ENCODE data around the gene SNED1.

SNED1 gene

GRCh38 chr2:241066171-241066892 is 67.9 kb downstream of the SNED1 start:
- TF ChIP-seq CTCF (IDR thresholded peaks at IDR 0.05; ENCODE audit: control insufficient read depth, insufficient read depth, low read depth, low read length, missing control alignments), result no peak

DNA sequence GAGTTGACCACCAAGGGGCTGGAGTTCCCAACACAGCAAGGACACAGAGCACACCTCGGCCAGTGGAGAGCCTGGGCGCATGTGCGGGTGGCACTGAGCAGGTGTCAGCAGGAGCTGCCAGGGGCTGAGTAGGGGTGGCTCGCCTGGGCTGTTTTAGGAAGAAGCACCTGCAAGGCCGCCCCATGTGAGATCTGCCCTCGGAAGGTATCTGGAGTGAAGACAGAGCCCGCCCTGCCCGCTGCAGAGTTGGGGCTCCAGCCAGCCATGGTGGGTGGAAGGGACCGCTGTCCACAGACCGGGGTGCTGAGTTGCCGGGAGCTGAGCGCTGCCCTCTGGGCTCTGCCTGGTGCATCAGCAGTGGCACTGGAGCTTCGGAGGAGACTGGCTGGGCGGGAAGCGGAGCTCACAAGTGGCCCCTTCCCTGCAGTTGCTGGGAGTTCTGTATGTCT is 68.5 kb downstream of the SNED1 start:
- no peak overlapping the region for H3K4me3 ChIP-seq (ENCODE audit: control insufficient read depth, low read depth, low read length)
- DNase-seq (ENCODE audit: low read depth), result no peak
- TF ChIP-seq CTCF (IDR thresholded peaks at IDR 0.05; ENCODE audit: control insufficient read depth, insufficient read depth, low read depth, low read length, missing control alignments), result peak; percentile 22

More at GRCh38 chr2:241066171-241066892, 67.9 kb downstream of the SNED1 start:
- H3K4me3 ChIP-seq (ENCODE audit: control insufficient read depth, low read depth, low read length), result no peak overlapping the region
- DNase-seq (ENCODE audit: low read depth), result no peak

- no peak for DNase-seq (ENCODE audit: low read depth)
- TF ChIP-seq CTCF (IDR thresholded peaks at IDR 0.05; ENCODE audit: control insufficient read depth, insufficient read depth, low read depth, low read length, missing control alignments), result no peak
- no peak overlapping the region for H3K4me3 ChIP-seq (ENCODE audit: control insufficient read depth, low read depth, low read length)
Measured at GRCh38 chr2:241067501-241068135, 69.2 kb downstream of the SNED1 start.

DNA sequence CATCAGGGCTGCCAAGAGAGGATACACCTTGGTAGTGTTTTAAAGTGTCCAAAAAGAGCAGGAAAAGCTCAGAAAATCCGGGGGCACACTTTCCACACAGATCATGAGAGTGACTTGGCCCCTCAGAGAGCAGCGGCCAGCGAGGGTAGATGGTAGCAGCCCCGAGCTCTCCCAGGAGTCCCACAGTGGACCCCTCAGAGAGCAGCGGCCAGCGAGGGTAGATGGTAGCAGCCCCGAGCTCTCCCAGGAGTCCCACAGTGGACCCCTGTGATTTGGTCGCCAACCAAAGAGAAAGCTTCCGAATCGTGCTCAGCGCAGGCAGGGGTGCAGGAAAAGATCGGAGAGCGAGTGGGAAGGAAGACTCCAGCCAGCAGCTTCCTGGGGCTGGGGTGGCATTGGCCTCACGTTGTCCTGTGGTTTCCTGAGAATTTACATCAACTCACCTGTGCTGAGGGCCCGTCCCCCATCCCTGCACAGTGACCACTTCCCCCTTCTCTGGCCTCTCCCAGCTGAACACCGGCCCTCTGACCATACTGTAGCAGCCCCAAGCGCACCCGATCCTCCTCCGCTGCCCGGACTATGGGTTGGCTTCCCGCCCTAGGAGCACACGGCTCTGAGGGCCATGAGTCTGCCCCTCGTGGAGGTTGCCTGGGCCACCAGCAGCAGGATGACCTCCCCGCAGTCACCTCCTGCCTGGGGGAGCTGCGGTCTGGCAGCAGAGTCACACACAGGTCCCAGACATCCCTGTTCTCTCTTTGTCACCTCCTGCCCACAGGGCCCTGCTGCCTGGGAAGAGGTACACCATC is 69.9 kb downstream of the SNED1 start:
- DNase-seq (ENCODE audit: low read depth), result no peak
- no peak for TF ChIP-seq CTCF (IDR thresholded peaks at IDR 0.05; ENCODE audit: control insufficient read depth, insufficient read depth, low read depth, low read length, missing control alignments)
- no peak overlapping the region for H3K4me3 ChIP-seq (ENCODE audit: control insufficient read depth, low read depth, low read length)

DNA sequence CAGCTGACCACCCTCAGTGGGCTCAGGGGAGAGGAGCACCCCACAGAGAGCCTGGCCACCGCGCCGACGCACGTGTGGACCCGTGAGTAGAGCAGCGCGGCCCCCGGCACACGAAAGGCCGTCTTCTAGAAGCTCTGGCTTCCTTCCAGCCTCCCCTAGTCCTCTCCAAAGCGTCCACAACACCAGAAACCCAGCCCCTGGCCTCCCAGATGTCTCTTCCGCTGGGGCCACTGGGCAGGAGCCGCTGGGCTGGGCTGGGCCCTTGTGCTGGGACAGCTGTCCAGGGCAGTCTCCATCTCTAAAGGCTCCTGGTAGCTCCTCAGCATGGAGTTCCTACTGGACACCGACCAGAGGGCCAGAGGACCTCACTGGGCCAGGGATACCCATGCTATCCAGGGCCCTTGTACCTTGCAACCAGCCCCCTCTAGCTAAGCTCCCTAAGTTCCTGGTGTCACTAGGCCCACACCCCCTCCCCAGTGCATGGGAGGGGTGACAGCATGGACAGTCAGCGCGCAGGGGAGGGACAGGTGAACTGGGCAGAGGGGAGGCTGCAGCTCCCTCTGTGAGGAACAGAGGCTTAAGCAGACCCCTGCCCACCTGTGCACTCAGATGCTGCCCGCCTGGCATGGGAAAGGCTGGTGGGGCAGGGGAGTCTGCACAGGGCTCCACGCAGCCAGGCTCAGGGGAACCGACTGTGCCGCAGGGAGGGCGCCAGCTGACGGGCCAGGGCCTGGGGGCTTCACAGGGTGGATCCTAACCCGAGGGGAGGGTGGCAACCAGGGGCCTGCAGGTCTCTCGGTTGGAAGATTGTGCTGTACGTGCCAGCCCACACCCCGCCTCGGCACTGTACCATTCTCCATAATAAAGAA is 70.8 kb downstream of the SNED1 start:
- TF ChIP-seq CTCF (IDR thresholded peaks at IDR 0.05; ENCODE audit: control insufficient read depth, insufficient read depth, low read depth, low read length, missing control alignments), result no peak
- DNase-seq (ENCODE audit: low read depth), result no peak

DNA sequence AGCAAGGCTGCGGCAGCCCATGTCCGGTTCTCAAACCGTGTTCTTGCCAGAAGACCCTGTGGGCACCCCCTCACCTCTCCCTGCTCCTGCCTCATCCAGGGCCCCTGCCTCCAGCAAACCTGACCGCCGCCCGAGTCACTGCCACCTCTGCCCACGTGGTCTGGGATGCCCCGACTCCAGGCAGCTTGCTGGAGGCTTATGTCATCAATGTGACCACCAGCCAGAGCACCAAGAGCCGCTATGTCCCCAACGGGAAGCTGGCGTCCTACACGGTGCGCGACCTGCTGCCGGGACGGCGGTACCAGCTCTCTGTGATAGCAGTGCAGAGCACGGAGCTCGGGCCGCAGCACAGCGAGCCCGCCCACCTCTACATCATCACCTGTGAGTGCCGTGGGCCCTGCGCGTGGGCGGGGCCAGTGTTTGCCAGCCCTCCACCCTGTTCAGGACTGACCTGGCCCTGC is 71.4 kb downstream of the SNED1 start:
- H3K4me3 ChIP-seq (ENCODE audit: control insufficient read depth, low read depth, low read length), result no peak overlapping the region
- DNase-seq (ENCODE audit: low read depth), result no peak
- TF ChIP-seq CTCF (IDR thresholded peaks at IDR 0.05; ENCODE audit: control insufficient read depth, insufficient read depth, low read depth, low read length, missing control alignments), result no peak

More for the DNA sequence above, 70.8 kb downstream of the SNED1 start:
- H3K4me3 ChIP-seq (ENCODE audit: control insufficient read depth, low read depth, low read length), result no peak overlapping the region

All from AG09309 (cell line).